IMR-90 (cell line): ENCODE data around the gene LATS2. TPM values are rescaled to one million over a fixed set of nuclear protein-coding genes. Genes with fewer than 3 reads are reported as not detected.

ENCODE experiments used
- ATAC-seq: fragments of 200-7000 bp; cut with Tn5 transposase; 2 replicates; pipeline ENCODE4 v1.9.1; 2020; ENCODE audit warnings: low read depth, mild to moderate bottlenecking, moderate library complexity
- BruUV-seq: library from RNA; stranded (reverse); fragments of 400-500 nt; replicated peaks from 2 replicates; lab custom pipeline; 2021; lab: Mats Ljungman, UMichigan
- CTCF ChIA-PET: fragments of 300-600 bp; formaldehyde crosslinking; extraction: SDS; loops from one replicate; lab custom pipeline; 2021; ENCODE audit warnings: antibody characterized with exemption; lab: Yijun Ruan, JAX
- POLR2A ChIA-PET: fragments of 300-600 bp; sonication (Branson Sonifier 250); formaldehyde crosslinking; loops from one replicate; lab custom pipeline; 2022; ENCODE audit warnings: antibody characterized with exemption; ENCODE audit not compliant: unreplicated experiment; lab: Charles Lee
- DNase-seq: peaks from one replicate; pipeline ENCODE4 v3.0.0; 2013
- H2AFZ ChIP-seq: replicated peaks from 2 replicates; pipeline ENCODE3; 2013; ENCODE audit warnings: low read length, mild to moderate bottlenecking; ENCODE audit not compliant: poor library complexity
- H2AK5ac ChIP-seq: 2 replicates; pipeline ENCODE4 v1.6.1; 2013; ENCODE audit warnings: low read depth, low read length, inconsistent platforms
- H2AK9ac ChIP-seq: replicated peaks from 2 replicates; pipeline ENCODE3; 2013; ENCODE audit warnings: mild to moderate bottlenecking, low read depth, low read length, moderate library complexity; ENCODE audit not compliant: poor library complexity
- H2BK120ac ChIP-seq: 2 replicates; pipeline ENCODE4 v1.6.1; 2013; ENCODE audit warnings: low read depth, low read length, inconsistent platforms
- H2BK15ac ChIP-seq: 3 replicates; pipeline ENCODE4 v1.6.1; 2013; ENCODE audit warnings: low read depth, low read length, inconsistent platforms
- H2BK20ac ChIP-seq: 2 replicates; pipeline ENCODE4 v1.6.1; 2013; ENCODE audit warnings: low read depth, mild to moderate bottlenecking, inconsistent platforms, low read length, moderate library complexity
- H2BK5ac ChIP-seq: 2 replicates; pipeline ENCODE4 v1.6.1; 2013; ENCODE audit warnings: mild to moderate bottlenecking, low read depth, low read length, inconsistent platforms; ENCODE audit not compliant: poor library complexity, severe bottlenecking
- H3K14ac ChIP-seq: replicated peaks from 2 replicates; pipeline ENCODE4 v1.6.1; 2013; ENCODE audit warnings: low read depth, low read length, inconsistent platforms
- H3K18ac ChIP-seq: 2 replicates; pipeline ENCODE4 v1.6.1; 2013; ENCODE audit warnings: low read depth, low read length, control low read depth
- H3K23ac ChIP-seq: 2 replicates; pipeline ENCODE4 v1.6.1; 2013; ENCODE audit warnings: low read depth, low read length, inconsistent platforms
- H3K27ac ChIP-seq: 2 replicates; pipeline ENCODE4 v1.5.1; 2013; ENCODE audit warnings: mild to moderate bottlenecking, control low read depth, low read length; ENCODE audit not compliant: insufficient read depth
- H3K27me3 ChIP-seq: 2 replicates; pipeline ENCODE4 v1.6.1; 2013; ENCODE audit warnings: low read length; ENCODE audit not compliant: control insufficient read depth, insufficient read depth
- H3K36me3 ChIP-seq: 2 replicates; pipeline ENCODE4 v1.6.1; 2013; ENCODE audit warnings: low read length, mixed read lengths; ENCODE audit not compliant: control insufficient read depth, insufficient read depth
- H3K4ac ChIP-seq: 2 replicates; pipeline ENCODE4 v1.6.1; 2013; ENCODE audit warnings: low read depth, low read length, inconsistent platforms
- H3K4me1 ChIP-seq: 2 replicates; pipeline ENCODE4 v1.6.1; 2013; ENCODE audit warnings: low read length, mixed read lengths; ENCODE audit not compliant: control insufficient read depth, insufficient read depth
- H3K4me2 ChIP-seq: 2 replicates; pipeline ENCODE4 v1.6.1; 2013; ENCODE audit warnings: low read depth, mild to moderate bottlenecking, control low read depth, low read length, moderate library complexity
- H3K4me3 ChIP-seq: 2 replicates; pipeline ENCODE4 v1.5.1; 2013; ENCODE audit warnings: low read depth, mild to moderate bottlenecking, control low read depth, low read length, moderate library complexity; ENCODE audit not compliant: insufficient read depth
- H3K56ac ChIP-seq: 2 replicates; pipeline ENCODE4 v1.6.1; 2013; ENCODE audit warnings: low read length, inconsistent platforms; ENCODE audit not compliant: insufficient read depth; ENCODE audit errors: extremely low read depth
- H3K79me1 ChIP-seq, 2 experiments: 2 replicates each; pipeline ENCODE4 v1.6.1; 2013; ENCODE audit warnings: low read length in 2 of 2, inconsistent platforms in 1 of 2, low read depth in 1 of 2
- H3K9ac ChIP-seq: 2 replicates; pipeline ENCODE4 v1.6.1; 2013; ENCODE audit warnings: low read depth, low read length, control low read depth
- H3K9me1 ChIP-seq: 2 replicates; pipeline ENCODE4 v1.6.1; 2013; ENCODE audit warnings: low read length, inconsistent platforms; ENCODE audit not compliant: insufficient read depth
- H3K9me3 ChIP-seq: 2 replicates; pipeline ENCODE4 v1.6.1; 2013; ENCODE audit warnings: low read length; ENCODE audit not compliant: control insufficient read depth, insufficient read depth
- H4K20me1 ChIP-seq: 2 replicates; pipeline ENCODE4 v1.6.1; 2013; ENCODE audit warnings: low read length, inconsistent platforms; ENCODE audit not compliant: insufficient read depth
- H4K5ac ChIP-seq: 2 replicates; pipeline ENCODE4 v1.6.1; 2013; ENCODE audit warnings: mild to moderate bottlenecking, low read depth, low read length, control low read depth
- H4K8ac ChIP-seq, 2 experiments: 2 replicates each; pipeline ENCODE4 v1.6.1; 2013; ENCODE audit warnings: low read depth in 2 of 2, low read length in 2 of 2, control low read depth in 1 of 2, inconsistent platforms in 1 of 2
- H4K91ac ChIP-seq: 2 replicates; pipeline ENCODE4 v1.6.1; 2013; ENCODE audit warnings: low read depth, low read length, inconsistent platforms; ENCODE audit not compliant: insufficient read depth
- CEBPB ChIP-seq: IDR thresholded peaks from 2 replicates; pipeline ENCODE4 v1.6.1; 2012; ENCODE audit warnings: low read depth, low read length, improper control_type of control experiment
- CHD1 ChIP-seq: IDR thresholded peaks from 2 replicates; pipeline ENCODE4 v1.6.1; 2012; ENCODE audit warnings: low read depth, low read length, improper control_type of control experiment
- ELK1 ChIP-seq: fragments of 150-350 bp; IDR thresholded peaks from 2 replicates; pipeline ENCODE4 v1.6.1; 2016; ENCODE audit warnings: low read depth, mild to moderate bottlenecking, low read length, moderate library complexity, borderline replicate concordance
- MAZ ChIP-seq: IDR thresholded peaks from 2 replicates; pipeline ENCODE4 v1.6.1; 2012; ENCODE audit warnings: low read depth, mild to moderate bottlenecking, low read length, improper control_type of control experiment, moderate library complexity, borderline replicate concordance
- POLR2A ChIP-seq: IDR thresholded peaks from 2 replicates; pipeline ENCODE4 v1.6.1; 2012; ENCODE audit warnings: mild to moderate bottlenecking, low read depth, low read length
- RAD21 ChIP-seq: IDR thresholded peaks from 2 replicates; pipeline ENCODE4 v1.6.1; 2012; ENCODE audit warnings: low read length, improper control_type of control experiment
- RFX5 ChIP-seq: IDR thresholded peaks from 2 replicates; pipeline ENCODE4 v1.8.0; 2012; ENCODE audit warnings: low read depth, mild to moderate bottlenecking, low read length, moderate library complexity
- WGBS, 2 experiments: methylation state at CpG; one replicate each; pipeline versions ENCODE4 v1.1.5 to v1.1.7; 2013; ENCODE audit warnings: missing lambda C conversion rate in 2 of 2; ENCODE audit not compliant: insufficient read length in 1 of 2; ENCODE audit errors: extremely low coverage in 2 of 2; 5-methylcytosine and 5-hydroxymethylcytosine counted together
- dilution Hi-C: fragments of 300-500 bp; cut with HindIII; formaldehyde crosslinking; loops from one replicate; pipeline ENCODE4 v1.14.3; 2018; ENCODE audit warnings: low sequenced_read_pairs; ENCODE audit not compliant: unreplicated experiment
- in situ Hi-C: fragments of 300-500 bp; cut with MboI; formaldehyde crosslinking; loops from 3 replicates; pipeline ENCODE4 v1.14.3; 2019; ENCODE audit warnings: low sequenced_read_pairs, inconsistent platforms, mixed read lengths
- intact Hi-C: fragments of 100-400 bp; cut with micrococcal nuclease; formaldehyde crosslinking; loops from 2 replicates; pipeline ENCODE4 v1.10.0; 2022
- polyA plus RNA-seq, 3 experiments: library from polyadenylated mRNA; depleted of rRNA; stranded (reverse); fragments of >200 nt; gene quantifications; 2 replicates each; pipeline ENCODE4 v1.2.3, GENCODE V29; 2012; ENCODE audit warnings: low replicate concordance in 1 of 3
- total RNA-seq: library from RNA; depleted of rRNA; stranded (reverse); fragments of >200 nt; gene quantifications from 2 replicates; pipeline ENCODE4 v1.2.3, GENCODE V29; 2012
- TF ChIP-seq, protein P1 (sequence below): conservative IDR thresholded peaks from 2 replicates; pipeline ENCODE4 v1.5.1; 2012; ENCODE audit warnings: mild to moderate bottlenecking, low read depth, low read length, improper control_type of control experiment

LATS2 gene
- total and polyA plus RNA-seq, 2 of the 4 experiments (the other 2 are of a cell fraction): 12.7 to 22.4 TPM

DNA sequence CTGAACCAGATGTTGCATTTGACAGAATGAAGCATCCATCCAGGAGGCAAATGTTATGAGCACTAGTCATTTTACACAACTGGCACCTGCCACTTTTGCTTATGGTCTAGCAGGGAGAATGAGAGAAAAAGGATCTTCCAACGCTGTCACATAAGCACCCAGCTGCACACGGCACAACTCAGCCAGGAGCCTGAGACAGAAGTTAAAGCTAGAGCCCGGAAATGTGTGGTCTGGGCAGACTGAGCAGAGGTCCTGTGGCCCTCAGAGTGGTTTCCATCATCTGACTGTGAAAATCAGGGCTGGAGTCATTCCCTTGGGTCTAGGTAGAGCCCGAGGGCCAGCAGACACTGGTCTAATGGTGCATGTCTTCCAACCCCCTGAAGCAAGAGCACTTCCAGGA, 80.5 kb downstream of the LATS2 start:
- Histone ChIP-seq H3K23ac (no peak overlapping the region), H3K4ac (no peak overlapping the region), H2BK20ac (no peak overlapping the region), H4K20me1 (peaks cover 26% of the 10 kb centered on the region), H3K18ac (no peak overlapping the region), H3K9ac (no peak overlapping the region), H3K56ac (no peak overlapping the region), H2AK9ac (no peak overlapping the region), H3K4me1 (no peaks in the 10 kb centered on the region), H3K4me3 (no peak overlapping the region), H3K14ac (no peak overlapping the region), H2AK5ac (no peak overlapping the region), H3K9me1 (peaks cover 10% of the 10 kb centered on the region), H2BK120ac (no peak overlapping the region), H4K5ac (no peak overlapping the region), H2BK5ac (no peak overlapping the region), H3K4me2 (no peak overlapping the region), H3K27me3 (no peaks in the 10 kb centered on the region), H3K9me3 (no peaks in the 10 kb centered on the region), H3K36me3 (peaks cover 60% of the 10 kb centered on the region), H3K79me1 (peaks cover 43 to 77% of the 10 kb centered on the region in 2 experiments), H4K91ac (no peak overlapping the region), H4K8ac (no peak overlapping the region), H2AFZ (no peak overlapping the region), H3K27ac (no peak overlapping the region), H2BK15ac (no peak overlapping the region)
- BruUV-seq: no TSS peak
- WGBS, 2 experiments: 100% methylated on average over 3 of the region's 4 CpGs; no CpG with 5 or more reads in 1 of the 2 experiments
- no peak for ATAC-seq
- in situ Hi-C loops: no loop called here
- DNase-seq: no peak
- TF ChIP-seq CEBPB (no peak), MAZ (no peak), RAD21 (no peak), RFX5 (no peak), CHD1 (no peak), POLR2A (no peak), ELK1 (no peak)
- TF ChIP-seq, protein P1, sequence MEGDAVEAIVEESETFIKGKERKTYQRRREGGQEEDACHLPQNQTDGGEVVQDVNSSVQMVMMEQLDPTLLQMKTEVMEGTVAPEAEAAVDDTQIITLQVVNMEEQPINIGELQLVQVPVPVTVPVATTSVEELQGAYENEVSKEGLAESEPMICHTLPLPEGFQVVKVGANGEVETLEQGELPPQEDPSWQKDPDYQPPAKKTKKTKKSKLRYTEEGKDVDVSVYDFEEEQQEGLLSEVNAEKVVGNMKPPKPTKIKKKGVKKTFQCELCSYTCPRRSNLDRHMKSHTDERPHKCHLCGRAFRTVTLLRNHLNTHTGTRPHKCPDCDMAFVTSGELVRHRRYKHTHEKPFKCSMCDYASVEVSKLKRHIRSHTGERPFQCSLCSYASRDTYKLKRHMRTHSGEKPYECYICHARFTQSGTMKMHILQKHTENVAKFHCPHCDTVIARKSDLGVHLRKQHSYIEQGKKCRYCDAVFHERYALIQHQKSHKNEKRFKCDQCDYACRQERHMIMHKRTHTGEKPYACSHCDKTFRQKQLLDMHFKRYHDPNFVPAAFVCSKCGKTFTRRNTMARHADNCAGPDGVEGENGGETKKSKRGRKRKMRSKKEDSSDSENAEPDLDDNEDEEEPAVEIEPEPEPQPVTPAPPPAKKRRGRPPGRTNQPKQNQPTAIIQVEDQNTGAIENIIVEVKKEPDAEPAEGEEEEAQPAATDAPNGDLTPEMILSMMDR: no peak
- intact Hi-C loops: no loop called here
- ChIA-PET CTCF (no interaction called here), POLR2A (no interaction called here)
- dilution Hi-C loops: no loop called here
